PC-9 (cell line): Measurements from ENCODE around the gene LRRC27.

Source experiments
- CTCF ChIP-seq: fragments of 200-600 bp; sonication (generic); conservative IDR thresholded peaks from 2 replicates; pipeline ENCODE4 v1.6.1; 2017; ENCODE audit warnings: mixed run types, antibody characterized with exemption, mild to moderate bottlenecking, moderate library complexity
- EZH2 ChIP-seq: fragments of 200-600 bp; sonication (generic); IDR thresholded peaks from 2 replicates; pipeline ENCODE4 v1.8.0; 2017; ENCODE audit warnings: antibody characterized with exemption, low read depth

- no peak for TF ChIP-seq CTCF
- TF ChIP-seq EZH2 = no peak
Measured at GRCh38 chr10:132392184-132392800, 60.3 kb downstream of the LRRC27 start.
